Measurements from ENCODE around the gene PRXL2A.
A peak's percentile ranks its signal among the peaks of the same experiment; 100 is the strongest.

Gene PRXL2A

DNA sequence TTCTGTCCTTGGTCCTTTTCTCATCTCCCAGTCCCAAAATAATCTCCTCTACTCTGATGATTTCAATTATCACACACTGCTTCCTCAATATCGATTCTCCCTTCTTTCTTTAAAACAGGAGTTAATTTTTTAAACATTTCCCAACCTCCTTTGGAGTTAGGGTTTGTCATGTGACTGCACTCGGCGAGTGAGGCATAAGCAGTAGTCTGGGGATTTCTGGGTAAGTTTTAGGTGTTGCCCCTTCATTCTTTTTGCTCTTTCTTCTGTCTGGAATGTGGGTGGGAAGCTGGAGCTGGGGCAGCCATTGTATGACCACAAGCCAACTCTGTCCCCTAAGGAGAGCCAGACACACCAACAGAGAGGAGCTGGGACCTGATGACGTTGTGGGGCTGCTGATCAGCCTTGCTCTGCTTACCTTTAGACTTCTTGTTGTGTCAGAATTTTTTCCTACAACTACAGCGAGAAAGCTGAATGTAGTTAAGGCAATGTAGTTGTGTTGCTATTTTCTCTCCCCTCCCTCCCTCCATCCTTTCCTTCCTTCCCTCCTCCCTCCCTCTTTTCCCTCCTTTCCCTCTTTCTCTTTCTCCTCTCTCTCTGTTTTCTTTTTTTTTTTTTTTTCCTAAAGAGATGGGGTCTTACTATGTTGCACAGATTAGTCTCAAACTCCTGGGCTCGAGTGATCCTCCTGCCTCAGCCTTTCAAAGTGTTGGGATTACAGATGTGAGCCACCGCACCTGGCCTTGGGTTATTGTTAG is 39.3 kb downstream of the PRXL2A start:
- DNase-seq (ENCODE audit: low spot score) = no peak

- DNase-seq (ENCODE audit: low spot score) = peak; percentile 33
Measured at GRCh38 chr10:80448209-80448942, 40.0 kb downstream of the PRXL2A start.

DNA sequence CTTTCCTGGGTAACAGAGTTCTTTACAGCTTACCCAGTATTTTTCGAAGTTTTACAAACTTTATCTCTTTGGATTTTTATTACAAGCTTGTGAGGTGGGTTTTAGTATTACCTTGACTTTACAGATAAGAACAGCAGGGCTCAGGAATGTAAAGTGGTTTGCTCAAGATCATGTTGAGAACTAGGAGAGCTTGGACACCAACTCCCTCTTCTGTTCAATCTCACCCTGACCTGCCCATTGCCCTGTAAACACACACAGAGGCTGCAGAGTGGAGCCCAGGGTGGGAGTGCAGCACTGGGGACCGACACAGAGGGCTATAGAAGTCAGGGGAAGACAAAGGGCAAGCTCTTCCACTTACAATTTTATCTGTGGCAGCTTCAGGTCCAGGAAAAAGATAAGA is 41.2 kb downstream of the PRXL2A start:
- DNase-seq (ENCODE audit: low spot score) = no peak

GRCh38 chr10:80451132-80451531 is 42.8 kb downstream of the PRXL2A start:
- no peak for DNase-seq (ENCODE audit: low spot score)

GRCh38 chr10:80452069-80452468 is 43.7 kb downstream of the PRXL2A start:
- DNase-seq (ENCODE audit: low spot score) = peak; percentile 71

DNA sequence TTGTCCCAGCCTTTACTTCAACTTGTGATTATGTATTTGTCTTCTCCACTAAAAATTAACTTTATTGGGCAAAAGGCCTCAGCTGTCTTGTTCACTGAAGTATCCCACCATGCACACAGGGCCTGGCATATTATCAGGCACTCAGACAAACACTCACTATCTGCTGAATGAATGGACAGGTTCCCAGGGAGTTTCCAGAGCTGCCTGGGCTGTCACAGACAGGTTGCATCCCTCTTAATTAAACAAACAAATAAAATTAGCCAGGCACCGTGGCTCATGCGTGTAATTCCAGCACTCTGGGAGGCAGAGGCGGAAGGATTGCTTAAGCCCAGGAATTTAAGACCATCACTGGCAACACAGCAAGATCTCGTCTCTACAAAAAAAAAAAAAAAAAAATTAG is 44.3 kb downstream of the PRXL2A start:
- no peak for DNase-seq (ENCODE audit: low spot score)

- no peak for DNase-seq (ENCODE audit: low spot score)
Measured at GRCh38 chr10:80453056-80453841, 44.9 kb downstream of the PRXL2A start.

GRCh38 chr10:80453842-80454512 is 45.6 kb downstream of the PRXL2A start, which contains the start of gene TSPAN14:
Gene TSPAN14, plus strand, starts transcription at chr10:80454310. Its CDS starts 34,924 bp downstream, at chr10:80489234.
- DNase-seq (ENCODE audit: low spot score) = peak; percentile 51

DNA sequence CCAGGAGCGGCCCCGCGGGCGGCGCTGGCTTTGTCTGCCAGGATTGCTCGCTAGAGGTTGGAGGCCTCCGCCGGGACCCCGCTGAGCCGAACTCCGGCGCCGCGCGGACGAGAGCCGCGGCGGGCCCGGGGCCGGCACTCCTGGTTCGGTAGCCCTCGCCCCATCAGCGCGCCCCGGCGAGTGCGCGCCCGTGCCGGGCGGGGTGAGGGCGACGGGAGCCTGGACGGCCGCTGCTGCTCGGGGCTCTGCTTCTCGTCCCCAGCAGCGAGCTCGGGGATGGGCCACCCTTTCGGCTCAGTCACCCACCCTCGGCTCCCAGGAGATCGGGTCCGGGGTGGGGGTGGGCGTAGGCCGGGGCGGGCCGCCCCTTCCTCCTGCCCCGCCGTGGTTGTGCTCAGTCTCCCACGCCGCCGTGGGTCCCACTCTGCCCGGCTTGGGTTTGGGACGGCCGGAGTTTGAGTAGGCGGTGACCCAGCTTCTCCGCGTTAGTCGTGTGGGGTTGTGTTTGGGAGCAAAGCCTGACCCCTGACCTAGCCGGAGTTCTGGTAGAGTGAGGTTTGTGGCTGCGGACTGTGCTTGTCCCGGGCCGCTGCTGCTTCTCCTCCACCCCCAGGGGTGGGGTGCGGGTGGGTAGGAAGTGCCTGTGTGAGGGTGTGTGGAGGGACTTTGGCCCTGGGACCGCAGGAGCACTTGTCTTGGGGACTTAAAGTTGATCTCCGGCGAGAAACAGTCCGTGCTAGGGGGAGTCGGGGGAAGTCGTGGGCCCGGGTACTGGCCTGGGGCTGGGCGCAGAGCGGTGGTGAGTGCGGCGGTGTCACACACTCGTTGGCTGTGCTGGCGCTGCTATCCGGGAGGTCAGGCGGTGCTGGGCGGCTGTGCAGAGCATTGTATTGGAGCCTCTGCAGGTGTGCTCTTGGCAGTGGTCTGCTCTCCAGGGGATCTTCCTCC is 46.4 kb downstream of the PRXL2A start:
- no peak for DNase-seq (ENCODE audit: low spot score)

DNA sequence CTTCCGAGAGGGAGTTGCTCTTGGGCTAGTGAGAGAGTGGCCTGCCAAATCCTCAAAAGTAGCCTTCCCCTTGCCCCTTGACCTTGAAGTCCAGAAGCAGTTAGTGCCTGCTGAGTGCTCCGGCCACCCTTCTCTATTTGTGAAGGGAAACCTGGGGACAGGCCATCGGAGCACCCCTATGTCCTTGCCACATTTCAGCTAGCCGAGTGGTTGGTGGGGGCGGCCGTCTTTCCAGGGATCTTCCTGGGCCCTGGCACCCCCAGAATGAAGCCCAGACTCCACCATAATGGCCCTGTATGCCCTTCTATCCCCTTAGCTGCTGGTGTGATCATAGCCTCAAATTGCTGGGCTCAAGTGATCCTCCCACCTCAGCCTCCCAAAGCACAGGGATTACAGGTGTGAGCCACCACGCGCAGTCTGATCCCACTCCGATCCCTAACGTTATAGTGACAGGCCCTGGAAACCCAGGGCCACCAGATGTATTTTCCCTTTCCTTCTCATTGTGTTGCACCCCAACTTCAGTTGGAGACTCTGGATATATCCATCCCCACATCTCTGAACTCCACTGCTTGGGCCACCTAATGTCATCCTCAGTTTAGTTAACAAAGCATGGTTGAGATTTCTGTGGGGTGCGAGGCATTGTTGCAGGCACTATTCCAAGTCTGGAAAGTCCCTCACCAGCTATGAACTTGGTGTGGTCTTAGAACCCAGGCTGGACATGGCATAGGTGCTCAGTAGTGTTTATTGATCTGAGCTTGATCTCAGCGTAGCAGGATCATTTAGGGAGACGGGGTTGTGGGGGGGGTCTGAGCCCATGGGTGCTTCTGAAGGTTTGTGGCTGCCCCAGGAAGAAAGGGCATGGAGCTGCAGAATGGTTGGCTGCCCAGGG is 47.4 kb downstream of the PRXL2A start:
- DNase-seq (ENCODE audit: low spot score) = no peak

GRCh38 chr10:80457554-80458262 is 49.4 kb downstream of the PRXL2A start:
- DNase-seq (ENCODE audit: low spot score) = no peak

- DNase-seq (ENCODE audit: low spot score) = no peak
Measured at GRCh38 chr10:80458263-80458625, 49.9 kb downstream of the PRXL2A start.

GRCh38 chr10:80458638-80459037 is 50.3 kb downstream of the PRXL2A start:
- DNase-seq (ENCODE audit: low spot score) = no peak

DNA sequence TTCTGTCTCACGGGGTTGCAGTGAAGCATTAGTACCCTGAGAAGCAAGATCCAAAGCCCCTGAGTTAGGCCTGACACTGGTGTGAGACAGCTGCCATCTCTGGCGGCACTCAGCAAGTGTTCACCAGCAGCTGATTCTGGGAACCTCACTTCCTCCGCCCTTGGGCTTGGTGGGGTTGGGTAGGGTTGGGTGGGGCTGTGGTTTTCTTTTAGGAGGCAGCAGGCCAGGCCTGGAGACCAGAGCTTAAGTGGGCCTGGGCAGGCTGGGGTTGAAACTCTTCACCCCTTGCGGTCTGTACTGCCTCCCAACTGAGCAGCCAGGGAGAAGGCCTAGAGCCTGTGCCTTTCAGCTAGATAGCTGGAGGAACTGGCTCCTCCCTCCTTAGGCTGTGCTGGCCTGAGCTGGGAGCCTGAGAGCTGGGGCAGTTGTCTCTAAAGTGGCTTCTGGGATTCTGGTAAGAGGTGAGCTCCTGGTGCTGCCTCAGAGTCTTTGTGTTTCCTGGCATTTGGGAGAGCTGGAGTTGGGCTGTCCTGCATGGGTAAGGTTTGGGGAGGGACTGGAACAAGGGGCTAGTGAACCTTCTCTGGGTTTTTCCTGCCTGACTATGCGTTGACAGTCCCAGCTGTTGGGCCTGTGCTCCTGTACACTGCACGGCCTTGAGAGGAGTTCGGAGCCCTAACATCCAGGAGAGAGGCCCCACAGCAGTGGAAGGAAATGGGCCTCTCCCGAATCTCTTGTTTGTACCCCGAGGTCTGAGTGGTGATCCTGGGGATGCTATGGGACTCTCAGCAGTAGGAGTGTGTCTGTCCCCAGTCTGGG is 50.9 kb downstream of the PRXL2A start:
- DNase-seq (ENCODE audit: low spot score) = no peak

GRCh38 chr10:80460399-80461207 is 52.3 kb downstream of the PRXL2A start:
- DNase-seq (ENCODE audit: low spot score) = peak; percentile 35

DNA sequence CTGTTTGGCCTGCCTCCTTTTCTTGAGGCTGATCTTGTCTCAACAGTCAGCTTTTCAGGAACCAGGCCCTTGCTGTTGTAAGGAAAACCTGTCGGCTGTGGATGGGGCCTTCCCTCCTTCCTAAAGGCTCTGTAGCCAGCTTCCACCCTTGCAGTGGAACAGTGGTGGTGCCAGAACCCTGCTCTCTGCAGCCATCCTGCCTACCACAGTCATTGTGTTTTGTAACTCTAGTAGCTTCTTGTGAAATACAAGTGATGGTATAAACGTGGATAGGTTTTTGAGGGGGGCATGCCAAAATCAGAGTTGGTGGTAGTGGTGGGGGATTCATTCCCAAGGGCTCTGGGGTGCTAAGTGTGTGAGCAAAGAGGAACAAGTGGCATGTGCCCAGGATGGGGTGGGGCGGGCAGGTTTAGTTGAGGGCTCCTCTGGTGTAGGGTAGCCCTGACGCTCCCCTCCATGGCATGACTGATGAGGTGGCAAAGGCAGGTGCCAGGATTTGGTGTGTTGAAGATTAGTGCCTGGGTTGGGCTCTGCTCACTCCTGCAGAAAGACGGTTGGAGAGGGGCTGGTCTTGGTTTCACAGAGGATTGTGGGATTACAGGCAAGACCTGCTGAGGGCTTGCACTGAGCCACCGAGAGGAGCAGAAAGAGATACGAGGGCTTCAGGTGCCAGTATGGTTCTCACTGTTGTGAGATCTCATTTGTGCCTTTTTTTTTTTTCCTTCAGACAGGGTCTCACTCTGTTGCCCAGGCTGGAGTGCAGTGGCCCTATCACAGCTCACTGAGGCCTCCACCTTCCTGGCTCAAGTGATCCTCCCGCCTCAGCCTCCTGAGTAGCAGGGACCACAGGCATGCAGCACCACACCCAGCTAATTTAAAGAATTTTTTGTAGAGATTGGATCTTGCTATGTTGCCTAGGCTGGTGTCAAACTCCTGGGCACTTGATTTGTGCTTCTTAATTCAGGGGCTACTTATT is 53.1 kb downstream of the PRXL2A start:
- DNase-seq (ENCODE audit: low spot score) = no peak

Measured in COLO829 (cell line).